ENCODE measurements around the gene QTRT2. TPM values are rescaled to one million over a fixed set of nuclear protein-coding genes. Genes with fewer than 3 reads are reported as not detected.

Gene QTRT2
- total RNA-seq, 1 experiment from 2014 or later, result 62.4 TPM

- intact Hi-C loops (cut with micrococcal nuclease; ENCODE audit: unreplicated experiment), result no loop called here
- Histone ChIP-seq H3K4me1 (ENCODE audit: insufficient read depth, low read length, poor library complexity, severe bottlenecking) (no peaks in the 10 kb centered on the region), H3K27ac (ENCODE audit: low read depth, low read length, poor library complexity, severe bottlenecking) (no peak overlapping the region), H3K9me3 (ENCODE audit: low read depth, low read length, poor library complexity, severe bottlenecking) (no peaks in the 10 kb centered on the region), H3K27me3 (replicated peaks; ENCODE audit: insufficient read depth, low read depth, low read length, poor library complexity) (no peaks in the 10 kb centered on the region), H3K36me3 (ENCODE audit: insufficient read depth, low read length, poor library complexity, severe bottlenecking) (peaks cover 59% of the 10 kb centered on the region), H3K4me3 (ENCODE audit: low read depth, low read length, poor library complexity, severe bottlenecking) (no peak overlapping the region)
- no TSS peak for BruUV-seq (replicated peaks)
- POLR2A ChIA-PET (ENCODE audit: low non-redundant PET), result no interaction called here
- CTCF ChIA-PET, result no interaction called here
- no peak for DNase-seq (ENCODE audit: low spot score)
- TF ChIP-seq CTCF (conservative IDR thresholded peaks at IDR 0.05; ENCODE audit: low read depth, low read length) (no peak), EZH2 (IDR thresholded peaks at IDR 0.05; ENCODE audit: borderline replicate concordance, low read depth, low read length, poor library complexity, severe bottlenecking) (no peak)
Measured at GRCh38 chr3:114081037-114081436, 24.5 kb downstream of the QTRT2 start.

- no peaks in the 10 kb centered on the region for H3K27me3 ChIP-seq (replicated peaks; ENCODE audit: insufficient read depth, low read depth, low read length, poor library complexity)
- H3K27ac ChIP-seq (ENCODE audit: low read depth, low read length, poor library complexity, severe bottlenecking), result no peak overlapping the region
- H3K36me3 ChIP-seq (ENCODE audit: insufficient read depth, low read length, poor library complexity, severe bottlenecking), result peaks cover 57% of the 10 kb centered on the region
- ChIA-PET POLR2A (ENCODE audit: low non-redundant PET) (no interaction called here), CTCF (no interaction called here)
- no peak overlapping the region for H3K4me3 ChIP-seq (ENCODE audit: low read depth, low read length, poor library complexity, severe bottlenecking)
- DNase-seq (ENCODE audit: low spot score), result no peak
- BruUV-seq (replicated peaks), result no TSS peak
- H3K4me1 ChIP-seq (ENCODE audit: insufficient read depth, low read length, poor library complexity, severe bottlenecking), result no peaks in the 10 kb centered on the region
- intact Hi-C loops (cut with micrococcal nuclease; ENCODE audit: unreplicated experiment), result no loop called here
- TF ChIP-seq EZH2 (IDR thresholded peaks at IDR 0.05; ENCODE audit: borderline replicate concordance, low read depth, low read length, poor library complexity, severe bottlenecking), result no peak
- TF ChIP-seq CTCF (conservative IDR thresholded peaks at IDR 0.05; ENCODE audit: low read depth, low read length), result no peak
- no peaks in the 10 kb centered on the region for H3K9me3 ChIP-seq (ENCODE audit: low read depth, low read length, poor library complexity, severe bottlenecking)
Measured at GRCh38 chr3:114083112-114083511, 26.6 kb downstream of the QTRT2 start.

- TF ChIP-seq CTCF (conservative IDR thresholded peaks at IDR 0.05; ENCODE audit: low read depth, low read length) (no peak), EZH2 (IDR thresholded peaks at IDR 0.05; ENCODE audit: borderline replicate concordance, low read depth, low read length, poor library complexity, severe bottlenecking) (no peak)
- H3K4me1 ChIP-seq (ENCODE audit: insufficient read depth, low read length, poor library complexity, severe bottlenecking), result no peaks in the 10 kb centered on the region
- no peak overlapping the region for H3K4me3 ChIP-seq (ENCODE audit: low read depth, low read length, poor library complexity, severe bottlenecking)
- ChIA-PET CTCF (no interaction called here), POLR2A (ENCODE audit: low non-redundant PET) (no interaction called here)
- no peak overlapping the region for H3K27ac ChIP-seq (ENCODE audit: low read depth, low read length, poor library complexity, severe bottlenecking)
- no peak for DNase-seq (ENCODE audit: low spot score)
- H3K9me3 ChIP-seq (ENCODE audit: low read depth, low read length, poor library complexity, severe bottlenecking), result no peaks in the 10 kb centered on the region
- no peaks in the 10 kb centered on the region for H3K27me3 ChIP-seq (replicated peaks; ENCODE audit: insufficient read depth, low read depth, low read length, poor library complexity)
- intact Hi-C loops (cut with micrococcal nuclease; ENCODE audit: unreplicated experiment), result no loop called here
- H3K36me3 ChIP-seq (ENCODE audit: insufficient read depth, low read length, poor library complexity, severe bottlenecking), result peaks cover 40% of the 10 kb centered on the region
- BruUV-seq (replicated peaks), result no TSS peak
Measured at GRCh38 chr3:114086356-114086755, 29.8 kb downstream of the QTRT2 start.
